HG02678 (cell line): ENCODE results near the gene DOK5.
"Not testable (repeated sequence)": the region's sequence is repeated elsewhere in the genome, so short reads cannot be mapped to it uniquely, and the experiment has no call there.

Experiments used
- ATAC-seq: cut with Tn5 transposase; IDR thresholded peaks from one replicate; pipeline ENCODE4 v1.9.1; 2021; ENCODE audit warnings: mild to moderate bottlenecking, moderate library complexity; ENCODE audit not compliant: unreplicated experiment

The DOK5 gene

DNA sequence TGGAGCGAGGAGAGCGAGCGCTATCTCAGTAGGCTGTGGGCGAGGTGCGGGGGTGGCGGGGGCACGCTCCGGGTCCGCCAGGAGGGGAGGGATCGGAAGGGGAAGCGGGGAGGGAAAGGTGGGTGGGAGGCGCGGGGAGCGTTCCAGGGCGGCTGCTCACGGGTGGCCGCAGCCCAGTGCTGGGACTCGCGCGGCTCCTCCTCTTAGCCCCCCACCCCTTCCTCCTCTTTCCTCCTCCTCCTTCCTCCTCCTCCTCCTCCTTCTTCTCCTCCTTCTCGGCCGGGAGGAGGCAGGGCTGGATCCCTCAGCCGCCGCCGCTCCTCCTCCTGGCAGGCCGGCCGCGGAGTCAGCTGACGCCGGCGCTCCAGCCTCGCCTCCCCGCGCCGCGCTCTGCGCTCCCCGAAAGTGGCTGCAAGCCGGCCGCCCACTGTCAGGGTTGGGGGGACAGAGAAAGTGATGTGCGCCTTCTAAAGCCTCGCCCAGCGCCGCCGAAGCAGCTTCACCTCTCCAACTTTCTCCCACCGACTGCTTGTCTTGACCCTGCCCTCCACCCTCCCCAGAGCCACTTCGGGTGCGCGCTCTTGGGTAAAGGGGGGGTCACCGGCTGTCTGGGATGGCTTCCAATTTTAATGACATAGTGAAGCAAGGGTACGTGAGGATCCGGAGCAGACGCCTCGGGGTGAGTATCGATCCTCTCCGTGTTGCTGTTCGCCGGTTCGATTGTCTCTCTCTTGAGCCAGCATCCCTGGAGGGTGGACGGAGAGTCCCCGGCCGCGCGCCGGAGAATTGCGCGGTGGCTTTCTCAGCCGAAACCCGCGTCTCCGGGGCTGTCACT, at the start of gene DOK5:
DOK5 (plus strand) TSS at position 260 of the 835 bp plus-strand sequence; CDS start at position 614, 354 bp downstream.
- ATAC-seq, result no peak

DNA sequence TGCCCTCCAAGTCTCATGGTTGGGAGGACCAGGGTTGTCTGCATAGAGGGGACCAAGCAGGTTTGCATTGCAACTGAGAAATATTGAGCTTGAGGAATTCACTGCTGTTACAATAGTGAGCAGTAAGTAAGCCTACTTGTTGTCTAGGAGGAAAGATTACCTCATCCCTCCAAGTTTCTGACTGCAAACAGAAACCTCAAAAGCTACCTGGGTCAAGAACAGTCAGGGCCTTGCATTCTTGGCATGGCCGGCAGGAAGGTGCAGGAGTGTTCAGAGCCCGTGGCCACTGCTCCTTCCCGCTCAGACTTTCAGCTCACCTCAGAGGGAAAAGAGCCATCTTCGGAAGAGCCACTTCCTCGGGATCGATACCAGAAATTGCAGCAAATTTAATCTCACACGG, 46.0 kb upstream of the DOK5 start:
- no peak for ATAC-seq

DNA sequence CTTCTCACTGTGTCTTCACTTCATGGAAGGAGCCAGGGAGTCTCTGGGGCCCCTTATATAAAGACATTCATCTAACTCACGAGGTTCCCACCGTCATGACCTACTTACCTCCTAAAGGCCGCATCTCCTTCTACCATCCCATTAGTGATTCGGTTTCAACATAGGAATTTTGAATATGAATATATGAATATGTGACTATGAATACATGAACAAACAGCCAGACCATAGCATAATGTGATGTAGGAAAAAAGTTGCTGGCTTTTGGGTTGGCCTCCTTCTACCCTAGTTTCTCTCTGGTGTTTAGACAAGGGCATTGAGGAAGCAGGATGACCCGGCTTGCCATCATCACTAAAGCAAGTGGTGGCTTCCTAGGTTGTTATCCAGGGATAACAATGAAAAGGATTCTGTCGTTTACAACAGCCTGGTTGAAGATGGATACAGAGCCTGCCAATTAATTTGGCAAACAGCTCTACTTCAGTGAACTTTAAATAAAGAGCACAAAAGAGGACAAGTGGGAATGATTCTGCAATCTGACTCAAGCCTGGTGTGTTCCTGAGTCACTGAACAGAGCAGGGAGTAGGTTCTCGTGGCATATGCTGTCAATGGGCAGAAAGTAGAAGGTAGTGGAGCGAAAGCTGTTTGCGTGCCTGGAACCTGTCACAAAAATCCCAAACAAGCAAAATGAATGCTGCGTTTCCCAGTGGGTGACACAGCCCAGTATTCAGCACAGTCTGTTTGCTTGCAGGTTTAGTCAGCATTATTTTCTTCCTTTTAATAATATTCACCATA, 44.0 kb upstream of the DOK5 start:
- ATAC-seq, result no peak

DNA sequence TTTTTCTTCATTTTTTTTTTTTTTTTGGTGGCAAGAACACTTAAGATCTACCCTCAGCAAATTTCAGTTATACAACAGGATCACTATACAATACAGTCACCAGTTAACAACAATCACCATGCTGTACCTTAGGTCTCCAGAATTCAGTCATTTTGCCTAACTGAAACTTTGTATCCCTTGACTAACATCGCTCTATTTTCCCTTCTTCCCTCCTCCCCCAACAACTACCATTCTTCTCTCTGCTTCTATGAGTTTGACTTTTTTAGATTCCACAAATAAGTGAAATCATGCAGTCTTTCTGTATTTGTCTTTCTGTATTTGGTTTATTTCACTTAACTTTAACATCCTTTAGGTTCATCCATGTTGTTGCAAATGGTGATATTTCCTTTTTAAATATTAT, 42.4 kb upstream of the DOK5 start:
- no peak for ATAC-seq

DNA sequence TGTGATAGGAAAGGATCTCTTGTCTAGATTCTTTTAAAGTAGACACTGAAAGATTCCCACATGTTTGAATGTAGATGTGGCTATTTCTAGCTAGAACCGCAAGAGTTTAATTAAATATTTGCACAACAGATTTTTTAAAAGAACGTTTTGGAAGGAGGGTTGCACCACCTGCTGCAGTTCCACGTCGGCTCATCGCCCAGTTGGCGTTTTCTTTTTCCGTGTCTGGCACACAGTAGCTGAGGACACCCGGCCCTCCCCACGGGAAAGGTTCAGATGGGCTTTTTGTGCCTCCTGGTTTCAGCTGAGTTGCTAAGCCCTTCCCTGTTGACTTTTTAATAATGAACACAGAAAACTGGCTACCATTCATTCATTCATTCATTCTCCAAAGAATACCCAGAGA, 41.8 kb upstream of the DOK5 start:
- no peak for ATAC-seq

DNA sequence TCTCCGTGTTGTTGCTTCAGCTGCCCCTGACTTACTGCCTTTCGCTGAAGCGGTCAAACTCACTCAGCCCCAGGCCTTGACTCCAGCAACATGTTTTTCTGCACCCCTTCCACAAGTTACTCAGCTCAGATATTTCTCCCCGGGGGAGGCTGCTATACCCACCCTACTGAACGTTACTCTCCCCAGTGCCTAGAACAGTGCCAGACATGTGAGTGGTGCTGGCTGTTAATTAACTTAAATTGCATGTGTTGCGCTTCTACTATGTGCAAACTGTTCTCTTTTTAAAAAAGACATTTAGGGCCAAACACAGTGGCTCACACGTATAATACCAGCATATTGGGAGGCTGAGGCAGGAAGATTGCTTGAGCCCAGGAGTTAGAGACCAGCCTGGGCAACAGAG, 41.2 kb upstream of the DOK5 start:
- no peak for ATAC-seq

DNA sequence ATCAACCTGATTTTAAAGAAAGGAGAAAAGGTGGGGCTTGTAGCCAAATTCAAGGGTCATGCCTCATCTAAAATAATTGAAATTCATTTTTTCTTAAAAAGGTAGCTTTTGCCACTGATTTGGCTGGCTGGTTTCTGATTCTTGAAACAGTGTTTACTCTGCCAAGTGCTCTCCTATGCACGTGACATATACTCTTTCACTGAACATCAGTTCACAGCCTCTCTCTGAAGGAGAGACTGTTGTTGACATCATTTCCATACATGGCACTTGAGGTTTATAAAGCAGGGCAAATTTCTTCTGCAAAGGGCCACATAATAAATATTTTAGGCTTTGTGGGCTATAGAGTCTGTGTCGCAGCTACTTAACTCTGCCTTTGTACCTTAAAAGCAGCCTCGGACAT, 40.4 kb upstream of the DOK5 start:
- no peak for ATAC-seq

DNA sequence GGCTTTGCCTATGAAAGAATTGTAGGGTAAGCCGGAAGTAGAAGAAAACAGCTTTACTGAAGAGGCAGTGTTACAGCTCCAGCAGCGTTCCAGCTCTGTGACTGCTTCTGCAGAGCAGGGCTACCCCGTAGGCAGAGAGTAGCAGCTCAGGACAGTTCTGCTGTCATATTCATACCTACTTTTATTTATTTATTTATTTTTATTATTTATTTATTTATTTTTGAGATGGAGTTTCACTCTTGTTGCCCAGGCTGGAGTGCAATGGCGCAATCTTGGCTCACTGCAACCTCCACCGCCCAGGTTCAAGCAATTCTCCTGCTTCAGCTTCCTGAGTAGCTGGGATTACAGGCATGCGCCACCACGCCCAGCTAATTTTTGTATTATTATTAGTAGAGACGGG, 39.0 kb upstream of the DOK5 start:
- not testable (repeated sequence) for ATAC-seq

DNA sequence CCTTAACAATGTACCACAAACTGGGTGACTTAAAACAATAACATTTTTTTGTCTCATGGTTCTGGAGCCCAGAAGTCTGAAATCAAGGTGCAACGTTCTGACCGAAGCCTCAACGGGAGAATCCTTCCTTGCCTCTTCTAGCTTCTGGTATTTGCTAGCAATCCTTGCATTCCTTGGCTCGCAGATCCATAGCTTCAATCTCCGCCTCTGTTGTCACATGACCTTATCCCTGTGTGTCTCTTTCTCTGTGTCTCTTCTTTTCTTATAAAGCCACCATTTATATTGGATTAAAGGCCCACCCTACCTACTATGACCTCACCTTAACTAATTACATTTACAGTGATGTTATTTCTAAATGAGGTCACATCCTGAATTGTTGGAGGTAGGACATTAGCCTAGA, 37.2 kb upstream of the DOK5 start:
- no peak for ATAC-seq

DNA sequence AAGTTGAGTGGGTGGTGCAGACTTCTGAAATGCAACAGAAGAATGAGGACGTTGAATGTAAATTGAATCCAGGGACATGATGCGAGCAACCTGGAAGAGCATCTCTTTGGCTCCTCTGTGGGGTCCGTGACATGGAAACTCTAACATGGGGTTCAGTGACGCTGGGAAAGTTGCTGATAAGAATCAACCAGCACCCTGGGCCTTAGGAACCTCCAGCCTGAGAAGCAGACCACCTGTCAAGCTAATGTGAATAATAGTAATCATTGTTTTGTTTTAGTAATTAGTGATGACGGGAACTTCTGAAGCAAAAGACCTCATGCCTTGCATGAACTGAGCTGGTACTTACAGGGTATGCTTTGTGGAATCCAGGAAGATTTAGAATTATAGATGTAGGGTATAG, 25.2 kb upstream of the DOK5 start:
- ATAC-seq, result no peak

DNA sequence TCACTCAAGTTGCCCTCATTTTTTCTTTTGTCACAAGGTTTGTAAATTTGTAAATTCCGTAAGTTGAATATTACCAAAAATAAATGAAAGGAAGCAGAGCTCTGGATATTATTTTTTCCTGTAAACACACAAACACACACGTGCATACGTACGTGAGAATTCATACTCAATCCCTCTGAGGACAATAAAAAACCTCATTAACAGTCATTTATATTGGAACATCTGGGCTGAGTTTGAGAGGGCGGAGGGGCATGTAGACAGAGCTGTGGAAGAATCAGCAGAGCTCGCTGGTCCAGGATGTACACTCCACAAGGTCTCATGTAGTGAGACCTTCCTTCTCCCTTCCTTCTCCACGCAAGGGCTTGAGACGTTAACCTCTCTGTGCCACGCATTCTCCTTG, 24.2 kb upstream of the DOK5 start:
- no peak for ATAC-seq

DNA sequence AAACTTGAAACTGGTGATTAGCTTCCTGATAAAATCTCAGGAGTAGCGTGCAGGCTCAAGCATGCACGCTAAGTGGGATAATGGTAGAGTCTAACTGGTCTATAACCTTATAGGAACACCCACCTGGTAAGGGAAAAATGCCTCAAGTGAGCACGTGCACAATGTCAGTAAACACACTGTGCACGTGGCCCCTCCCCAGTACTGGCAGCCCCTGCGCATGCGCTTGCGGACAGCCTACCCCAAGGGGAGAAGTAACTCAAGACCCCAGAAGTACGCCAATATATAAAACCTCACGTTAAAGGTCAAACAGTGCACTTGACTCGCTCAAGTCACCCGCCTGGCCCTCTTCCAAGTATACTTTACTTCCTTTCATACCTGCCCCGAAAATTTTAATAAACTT, 23.1 kb upstream of the DOK5 start:
- no peak for ATAC-seq

DNA sequence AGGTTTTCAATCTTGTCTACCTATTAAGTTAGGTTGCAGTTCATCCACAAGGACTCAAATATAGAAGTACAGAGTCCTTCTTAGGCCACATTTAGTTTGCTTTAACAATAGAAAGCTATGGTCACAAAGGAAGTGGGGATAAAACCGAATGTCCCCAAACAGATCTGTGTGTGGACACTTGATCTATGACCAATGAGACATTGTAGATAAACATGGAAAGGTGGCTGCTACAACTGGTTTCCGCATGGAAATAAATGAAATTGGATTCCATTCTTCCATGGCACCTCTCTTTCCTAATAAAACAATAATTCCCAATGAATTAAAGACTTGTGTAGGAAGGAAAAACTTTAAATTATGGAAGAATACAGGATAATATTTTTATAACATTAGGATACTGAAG, 20.4 kb upstream of the DOK5 start:
- no peak for ATAC-seq

DNA sequence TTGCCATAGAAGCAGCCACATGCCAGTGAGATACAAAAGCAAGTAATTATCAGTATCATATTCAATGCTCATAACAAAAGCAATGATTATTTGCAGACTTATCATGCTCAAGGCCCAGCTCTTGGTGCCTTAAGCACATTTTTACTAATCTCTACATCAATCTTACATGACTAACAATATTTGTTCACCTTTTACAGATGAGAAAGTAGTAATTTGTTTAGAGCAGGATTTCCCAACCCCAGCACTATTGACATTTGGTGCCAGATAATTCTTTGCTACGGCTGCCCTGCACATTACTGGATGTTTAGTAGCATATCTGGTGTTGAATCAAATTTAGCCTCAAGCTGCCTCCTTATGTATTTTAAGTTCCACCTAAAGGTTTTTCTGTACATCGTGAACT, 19.0 kb upstream of the DOK5 start:
- no peak for ATAC-seq

DNA sequence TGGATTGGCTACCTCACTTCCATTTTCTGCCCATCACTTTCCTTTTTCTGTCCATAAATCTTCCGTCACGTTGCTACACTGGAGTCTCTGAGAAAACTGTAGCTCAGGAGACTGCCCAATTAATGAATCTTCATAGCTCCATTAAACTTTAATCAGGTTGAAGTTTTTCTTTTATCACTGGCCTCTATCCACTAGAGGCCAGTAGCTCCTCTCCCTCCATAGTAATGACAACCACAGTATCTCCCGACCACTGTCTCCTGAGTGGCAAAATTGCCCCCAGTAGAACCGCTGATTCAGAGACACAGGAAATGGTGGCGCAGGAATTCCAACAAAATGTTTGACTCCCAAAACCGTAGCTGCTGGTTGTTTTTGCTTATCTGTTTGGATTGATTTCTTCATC, 18.4 kb upstream of the DOK5 start:
- no peak for ATAC-seq

DNA sequence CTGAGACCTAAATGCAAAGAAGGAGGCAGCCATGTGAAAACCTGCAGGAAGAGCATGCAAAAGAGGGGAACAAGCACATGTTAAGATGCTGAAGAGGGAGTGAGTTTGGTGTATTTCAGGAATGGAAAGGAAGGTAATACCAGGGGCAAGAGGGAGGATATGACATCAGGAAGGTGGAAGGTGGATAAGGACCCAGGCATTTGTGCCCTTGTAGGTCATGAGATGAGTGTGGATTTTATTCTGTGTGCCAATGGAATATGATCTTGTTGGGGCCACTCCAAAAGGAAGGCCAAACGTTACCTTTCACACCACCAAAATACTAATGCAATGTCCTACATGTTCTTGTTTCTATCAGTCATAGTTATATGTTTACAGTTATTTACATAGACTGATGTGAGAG, 17.2 kb upstream of the DOK5 start:
- ATAC-seq, result no peak

DNA sequence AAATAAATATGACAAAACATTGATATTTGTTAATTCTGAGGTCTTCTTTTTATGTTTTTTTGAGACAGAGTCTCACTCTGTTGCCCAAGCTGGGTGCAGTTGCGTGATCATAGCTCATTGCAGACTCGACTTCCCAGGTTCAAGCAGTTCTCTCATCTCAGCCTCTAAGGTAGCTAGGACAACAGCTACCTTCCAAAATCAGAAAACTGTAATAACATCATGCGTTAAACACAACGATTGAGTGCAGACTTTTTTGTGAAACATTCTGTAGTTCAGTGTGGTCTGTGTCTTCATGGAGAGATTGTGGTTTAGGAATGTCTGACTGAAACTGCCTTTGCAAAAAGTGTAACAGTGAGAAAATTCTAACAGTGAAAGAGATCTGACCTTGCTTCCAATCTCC, 16.1 kb upstream of the DOK5 start:
- ATAC-seq, result no peak

DNA sequence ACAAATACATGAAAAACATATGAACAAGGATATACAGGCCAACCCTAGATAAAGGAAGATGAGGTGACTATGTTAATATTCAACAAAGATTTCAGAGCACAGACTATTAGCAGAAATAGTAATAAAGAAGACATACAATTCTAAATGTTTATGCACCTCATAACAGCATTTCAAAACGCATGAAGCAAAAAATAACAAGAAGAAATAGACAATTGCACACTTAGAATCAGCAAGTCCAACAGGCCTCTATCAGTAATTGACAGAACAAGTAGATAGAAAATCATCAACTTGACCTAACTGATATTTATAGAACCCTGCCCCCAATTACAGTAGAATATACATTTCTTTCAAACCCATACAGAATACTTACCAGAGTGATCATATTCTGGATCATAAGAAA, 11.4 kb upstream of the DOK5 start:
- no peak for ATAC-seq

DNA sequence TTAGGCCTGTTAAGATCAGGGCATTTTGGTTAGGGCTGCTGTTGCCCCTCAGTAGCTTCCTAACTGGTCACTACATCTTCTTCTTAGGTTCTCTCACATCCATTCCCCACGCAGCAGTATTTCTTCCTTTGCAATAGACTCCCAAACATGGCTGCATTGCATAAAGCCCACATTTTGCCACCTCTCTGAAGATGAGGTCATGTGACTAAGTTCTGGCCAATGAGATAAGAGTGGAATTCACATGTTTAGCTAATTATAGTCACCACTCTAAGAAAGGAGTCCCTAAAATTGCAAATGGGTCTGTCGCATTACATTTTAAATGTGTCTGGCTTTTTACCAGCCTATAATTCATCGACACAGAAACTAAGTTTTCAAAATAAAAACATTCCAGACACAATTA, 9.3 kb upstream of the DOK5 start:
- no peak for ATAC-seq

DNA sequence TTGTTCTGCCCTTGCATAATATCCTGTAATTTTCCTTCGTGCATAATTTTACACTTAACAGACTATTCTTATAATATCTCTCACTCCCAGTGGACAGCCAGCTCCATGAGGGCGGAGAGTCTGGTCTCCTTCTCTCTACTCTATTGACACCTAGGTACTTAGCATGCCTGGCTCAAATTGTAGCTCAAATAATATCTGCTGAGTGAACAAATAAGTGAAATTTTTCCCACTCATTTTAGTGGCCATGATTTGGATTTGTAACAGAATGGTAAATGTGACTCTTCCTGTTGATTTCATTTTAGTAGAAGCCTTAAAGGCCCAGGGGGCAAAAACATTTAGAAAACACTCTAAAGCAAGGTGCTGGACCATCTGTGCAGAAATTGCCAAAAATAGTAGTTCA, 7.8 kb upstream of the DOK5 start:
- no peak for ATAC-seq

DNA sequence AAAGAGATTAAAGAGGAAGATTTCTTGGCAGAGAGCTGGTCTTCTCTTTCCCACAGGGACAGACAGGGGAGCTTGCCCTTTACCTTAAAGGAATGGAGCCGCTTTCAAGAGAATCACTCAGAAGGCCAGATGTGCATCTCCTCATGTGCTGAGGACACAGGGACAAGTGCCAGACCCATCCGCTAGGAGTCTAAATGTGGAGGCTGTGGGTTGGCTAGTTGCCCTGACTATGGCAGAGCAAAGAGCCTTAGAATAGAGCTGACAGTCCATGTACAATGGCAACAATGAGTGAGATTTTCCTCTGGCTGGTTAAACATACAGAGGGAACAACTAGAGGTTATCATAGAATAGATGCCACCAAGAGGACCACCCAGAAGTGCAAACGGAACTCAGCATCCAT, 7.3 kb upstream of the DOK5 start:
- ATAC-seq, result no peak

DNA sequence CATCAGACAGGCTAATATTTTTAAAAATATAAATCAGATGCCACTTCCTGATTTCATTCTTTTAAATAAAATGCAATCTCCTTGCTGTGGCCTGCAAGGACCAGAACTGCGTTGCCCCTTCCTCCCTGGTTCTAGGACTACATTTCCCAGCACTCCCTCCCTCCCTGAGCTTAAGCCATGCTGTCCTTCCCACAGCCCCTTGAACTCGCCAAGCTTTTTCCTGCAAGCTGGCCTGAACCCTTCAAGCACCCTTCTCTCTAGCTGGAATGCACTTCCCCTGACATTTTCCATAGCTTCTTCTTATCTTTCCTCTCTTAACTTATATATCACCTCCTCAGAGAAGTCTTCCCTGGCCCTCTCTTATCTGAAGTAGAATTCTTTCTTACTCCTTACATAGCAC, 6.1 kb upstream of the DOK5 start:
- ATAC-seq, result no peak
